Mesenchymal stem cell (in vitro differentiated cells and primary cell): ENCODE data around the gene ARSA.

Experiments used
- DNase-seq: peaks from one replicate; pipeline ENCODE4 v3.0.0-alpha.2; 2013
- H2AFZ ChIP-seq: one replicate; pipeline ENCODE4 v1.6.1; 2013; ENCODE audit warnings: low read depth, mild to moderate bottlenecking, control low read depth, inconsistent platforms, low read length, moderate library complexity
- H2AK5ac ChIP-seq: 2 replicates; pipeline ENCODE4 v1.6.1; 2013; ENCODE audit warnings: low read length, moderate library complexity, mild to moderate bottlenecking, inconsistent platforms; ENCODE audit not compliant: severe bottlenecking
- H2BK120ac ChIP-seq: one replicate; pipeline ENCODE4 v1.6.1; 2013; ENCODE audit warnings: low read depth, mild to moderate bottlenecking, inconsistent platforms, low read length, moderate library complexity
- H2BK12ac ChIP-seq, 2 experiments: one replicate each; pipeline ENCODE4 v1.6.1; 2013; ENCODE audit warnings: inconsistent platforms in 2 of 2, low read length in 2 of 2, mild to moderate bottlenecking in 2 of 2, moderate library complexity in 2 of 2, control low read depth in 1 of 2
- H2BK15ac ChIP-seq: one replicate; pipeline ENCODE4 v1.6.1; 2013; ENCODE audit warnings: mild to moderate bottlenecking, low read depth, inconsistent platforms; ENCODE audit not compliant: poor library complexity, severe bottlenecking
- H2BK5ac ChIP-seq: 2 replicates; pipeline ENCODE4 v1.6.1; 2013; ENCODE audit warnings: low read depth, mild to moderate bottlenecking, low read length, control low read depth, inconsistent platforms; ENCODE audit not compliant: poor library complexity, severe bottlenecking
- H3K14ac ChIP-seq, 2 experiments: one replicate each; pipeline ENCODE4 v1.6.1; 2013; ENCODE audit warnings: inconsistent platforms in 2 of 2, low read length in 2 of 2, control low read depth in 1 of 2, mild to moderate bottlenecking in 1 of 2, moderate library complexity in 1 of 2
- H3K18ac ChIP-seq, 2 experiments: one replicate each; pipeline ENCODE4 v1.6.1; 2013; ENCODE audit warnings: inconsistent platforms in 2 of 2, low read length in 2 of 2, control low read depth in 1 of 2, low read depth in 1 of 2, mild to moderate bottlenecking in 1 of 2
- H3K23ac ChIP-seq, 2 experiments: one replicate each; pipeline ENCODE4 v1.6.1; 2013; ENCODE audit warnings: inconsistent platforms in 2 of 2, low read length in 2 of 2, mild to moderate bottlenecking in 2 of 2, moderate library complexity in 2 of 2, control low read depth in 1 of 2
- H3K27ac ChIP-seq: 2 replicates; pipeline ENCODE4 v1.5.1; 2013; ENCODE audit warnings: mild to moderate bottlenecking, moderate library complexity, low read length, control low read depth, inconsistent platforms; ENCODE audit not compliant: poor library complexity, severe bottlenecking
- H3K27me3 ChIP-seq, 2 experiments: 2 replicates each; pipeline versions ENCODE4 v1.6.1 to v1.7.0; 2013; ENCODE audit warnings: low read length in 2 of 2, mild to moderate bottlenecking in 2 of 2, moderate library complexity in 2 of 2, control low read depth in 1 of 2, inconsistent platforms in 1 of 2; ENCODE audit not compliant: control insufficient read depth in 1 of 2, insufficient read depth in 1 of 2
- H3K36me3 ChIP-seq, 2 experiments: 2 replicates each; pipeline versions ENCODE4 v1.6.1 to v1.7.0; 2013; ENCODE audit warnings: low read length in 2 of 2, control low read depth in 1 of 2, inconsistent platforms in 1 of 2, low read depth in 1 of 2, mild to moderate bottlenecking in 1 of 2; ENCODE audit not compliant: insufficient read depth in 2 of 2, control insufficient read depth in 1 of 2
- H3K4ac ChIP-seq, 2 experiments: one replicate each; pipeline ENCODE4 v1.6.1; 2013; ENCODE audit warnings: inconsistent platforms in 2 of 2, low read length in 2 of 2, mild to moderate bottlenecking in 2 of 2, moderate library complexity in 2 of 2, control low read depth in 1 of 2, low read depth in 1 of 2
- H3K4me1 ChIP-seq: 2 replicates; pipeline ENCODE4 v1.6.1; 2013; ENCODE audit warnings: low read depth, low read length, control low read depth; ENCODE audit not compliant: control insufficient read depth, insufficient read depth
- H3K4me2 ChIP-seq: 2 replicates; pipeline ENCODE4 v1.6.1; 2013; ENCODE audit warnings: low read length, mild to moderate bottlenecking, inconsistent platforms; ENCODE audit not compliant: poor library complexity, severe bottlenecking
- H3K4me3 ChIP-seq, 2 experiments: 2 replicates each; pipeline versions ENCODE4 v1.5.1 to v1.7.0; 2013; ENCODE audit warnings: low read length in 2 of 2, mild to moderate bottlenecking in 2 of 2, control low read depth in 1 of 2, low read depth in 1 of 2; ENCODE audit not compliant: insufficient read depth in 1 of 2
- H3K79me1 ChIP-seq: replicated peaks from 2 replicates; pipeline ENCODE4 v1.6.1; 2013; ENCODE audit warnings: mild to moderate bottlenecking, control low read depth, low read length, inconsistent platforms; ENCODE audit not compliant: poor library complexity, severe bottlenecking
- H3K9ac ChIP-seq: 2 replicates; pipeline ENCODE4 v1.7.0; 2013; ENCODE audit warnings: mild to moderate bottlenecking, low read length, moderate library complexity
- H3K9me3 ChIP-seq: 2 replicates; pipeline ENCODE4 v1.7.0; 2013; ENCODE audit warnings: mild to moderate bottlenecking, low read length; ENCODE audit not compliant: control insufficient read depth
- H4K8ac ChIP-seq: one replicate; pipeline ENCODE4 v1.6.1; 2013; ENCODE audit warnings: inconsistent platforms, mild to moderate bottlenecking, low read length, moderate library complexity
- H4K91ac ChIP-seq: one replicate; pipeline ENCODE4 v1.6.1; 2013; ENCODE audit warnings: mild to moderate bottlenecking, low read length, inconsistent platforms
- WGBS: methylation state at CpG from one replicate; pipeline ENCODE4 v1.1.7; 2013; ENCODE audit warnings: mixed read lengths; 5-methylcytosine and 5-hydroxymethylcytosine counted together

Gene ARSA

GRCh38 chr22:50606946-50607658 is 20.9 kb downstream of the ARSA start:
- no peak for DNase-seq
- H3K18ac ChIP-seq = no peak overlapping the region
- WGBS = 81% methylated on average over 17 of the region's 18 CpGs

GRCh38 chr22:50606165-50606945 is 21.6 kb downstream of the ARSA start:
- 77% methylated on average over 19 of the region's 19 CpGs for WGBS
- H3K14ac ChIP-seq = no peak overlapping the region
- H2BK5ac ChIP-seq = no peak overlapping the region
- H3K18ac ChIP-seq = no peak overlapping the region
- H2BK12ac ChIP-seq = no peak overlapping the region
- no peak overlapping the region for H3K23ac ChIP-seq
- no peak overlapping the region for H3K4ac ChIP-seq
- H3K4me3 ChIP-seq = no peak overlapping the region
- no peak overlapping the region for H2BK15ac ChIP-seq
- H3K9ac ChIP-seq = no peak overlapping the region
- H3K4me1 ChIP-seq = no peaks in the 10 kb centered on the region
- no peaks in the 10 kb centered on the region for H3K9me3 ChIP-seq
- no peak overlapping the region for H2AFZ ChIP-seq
- H3K4me2 ChIP-seq = no peak overlapping the region
- H3K27ac ChIP-seq = no peak overlapping the region
- no peak overlapping the region for H4K8ac ChIP-seq
- no peak overlapping the region for H2BK120ac ChIP-seq
- no peaks in the 10 kb centered on the region for H3K79me1 ChIP-seq
- peaks cover 56 to 90% of the 10 kb centered on the region in 2 experiments for H3K27me3 ChIP-seq
- no peak overlapping the region for H4K91ac ChIP-seq
- H3K36me3 ChIP-seq = peaks cover 0 to 7% of the 10 kb centered on the region in 2 experiments
- no peak for DNase-seq
- no peak overlapping the region for H2AK5ac ChIP-seq

More at GRCh38 chr22:50606946-50607658, 20.9 kb downstream of the ARSA start:
- H2AK5ac ChIP-seq = no peak overlapping the region
- H3K4me2 ChIP-seq = no peak overlapping the region
- H4K91ac ChIP-seq = no peak overlapping the region
- H3K23ac ChIP-seq = no peak overlapping the region
- no peak overlapping the region for H3K14ac ChIP-seq
- no peak overlapping the region for H2BK5ac ChIP-seq
- no peak overlapping the region for H2BK12ac ChIP-seq
- peaks cover 48 to 88% of the 10 kb centered on the region in 2 experiments for H3K27me3 ChIP-seq
- H2BK15ac ChIP-seq = no peak overlapping the region
- H3K27ac ChIP-seq = no peak overlapping the region
- H3K9ac ChIP-seq = no peak overlapping the region
- no peaks in the 10 kb centered on the region for H3K4me1 ChIP-seq
- no peaks in the 10 kb centered on the region for H3K9me3 ChIP-seq
- H2BK120ac ChIP-seq = no peak overlapping the region
- peaks cover 0 to 7% of the 10 kb centered on the region in 2 experiments for H3K36me3 ChIP-seq
- H3K4me3 ChIP-seq = no peak overlapping the region
- no peaks in the 10 kb centered on the region for H3K79me1 ChIP-seq
- no peak overlapping the region for H2AFZ ChIP-seq
- no peak overlapping the region for H4K8ac ChIP-seq
- no peak overlapping the region for H3K4ac ChIP-seq

- Histone ChIP-seq H3K4me2 (no peak overlapping the region), H2AK5ac (no peak overlapping the region), H2BK5ac (no peak overlapping the region), H3K4ac (no peak overlapping the region), H3K23ac (no peak overlapping the region), H3K14ac (no peak overlapping the region), H2BK12ac (no peak overlapping the region), H3K79me1 (no peaks in the 10 kb centered on the region), H4K91ac (no peak overlapping the region), H2BK120ac (no peak overlapping the region), H3K4me3 (no peak overlapping the region), H3K36me3 (peaks cover 0 to 7% of the 10 kb centered on the region in 2 experiments), H2AFZ (no peak overlapping the region), H3K18ac (no peak overlapping the region), H3K9ac (no peak overlapping the region), H3K9me3 (no peaks in the 10 kb centered on the region), H3K27ac (no peak overlapping the region), H4K8ac (no peak overlapping the region), H3K27me3 (peaks cover 57 to 86% of the 10 kb centered on the region in 2 experiments), H2BK15ac (no peak overlapping the region), H3K4me1 (peaks cover 3% of the 10 kb centered on the region)
- no peak for DNase-seq
- WGBS = 95% methylated on average over 20 of the region's 20 CpGs
Observed at GRCh38 chr22:50605613-50606074, 22.3 kb downstream of the ARSA start.

- Histone ChIP-seq H4K8ac (no peak overlapping the region), H4K91ac (no peak overlapping the region), H3K4ac (no peak overlapping the region), H3K27ac (no peak overlapping the region), H3K4me1 (peaks cover 4% of the 10 kb centered on the region), H2AK5ac (no peak overlapping the region), H3K9ac (no peak overlapping the region), H3K27me3 (peaks cover 52 to 81% of the 10 kb centered on the region in 2 experiments), H3K14ac (no peak overlapping the region), H2AFZ (no peak overlapping the region), H3K4me3 (no peak overlapping the region), H3K36me3 (peaks cover 0 to 7% of the 10 kb centered on the region in 2 experiments), H3K79me1 (no peaks in the 10 kb centered on the region), H2BK15ac (no peak overlapping the region), H2BK5ac (no peak overlapping the region), H3K4me2 (no peak overlapping the region), H3K18ac (no peak overlapping the region), H3K23ac (no peak overlapping the region), H2BK12ac (no peak overlapping the region), H3K9me3 (no peaks in the 10 kb centered on the region), H2BK120ac (no peak overlapping the region)
- WGBS = 95% methylated on average over 16 of the region's 23 CpGs
- DNase-seq = no peak
Observed at GRCh38 chr22:50605002-50605612, 22.8 kb downstream of the ARSA start.
